Erythroblast (primary cell): ENCODE data around the gene MIB1.
"Not testable (repeated sequence)": the region's sequence is repeated elsewhere in the genome, so short reads cannot be mapped to it uniquely, and the experiment has no call there.

ENCODE experiments used
- DNase-seq, 2 experiments: peaks; one replicate each; lab custom pipeline; 2025; lab: John Stamatoyannopoulos, UW
- GATA1 ChIP-seq: IDR thresholded peaks from 2 replicates; pipeline ENCODE4 v1.6.1; 2011; ENCODE audit warnings: low read depth, mild to moderate bottlenecking, control low read depth, low read length, moderate library complexity
- POLR2A ChIP-seq: IDR thresholded peaks from 2 replicates; pipeline ENCODE4 v1.6.1; 2011; ENCODE audit warnings: mild to moderate bottlenecking, low read length

The MIB1 gene

GRCh38 chr18:21733011-21733410 is 7.6 kb upstream of the MIB1 start:
- TF ChIP-seq GATA1 (no peak), POLR2A (no peak)

GRCh38 chr18:21735452-21736015 is 5.1 kb upstream of the MIB1 start:
- TF ChIP-seq GATA1 (no peak), POLR2A (no peak)
- DNase-seq, result peak; percentile 82 to 84

More at GRCh38 chr18:21733011-21733410, 7.6 kb upstream of the MIB1 start:
- DNase-seq, result no peak

DNA sequence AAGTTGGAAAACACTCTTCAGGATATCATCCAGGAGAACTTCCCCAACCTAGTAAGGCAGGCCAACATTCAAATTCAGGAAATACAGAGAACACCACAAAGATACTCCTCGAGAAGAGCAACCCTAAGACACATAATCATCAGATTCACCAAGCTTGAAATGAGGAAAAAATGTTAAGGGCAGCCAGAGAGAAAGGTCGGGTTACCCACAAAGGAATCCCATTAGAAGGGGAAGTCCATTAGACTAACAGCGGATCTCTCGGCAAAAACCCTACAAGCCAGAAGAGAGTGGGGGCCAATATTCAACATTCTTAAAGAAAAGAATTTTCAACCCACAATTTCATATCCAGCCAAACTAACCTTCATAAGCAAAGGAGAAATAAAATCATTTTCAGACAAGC is 3.7 kb upstream of the MIB1 start:
- not testable (repeated sequence) for DNase-seq

DNA sequence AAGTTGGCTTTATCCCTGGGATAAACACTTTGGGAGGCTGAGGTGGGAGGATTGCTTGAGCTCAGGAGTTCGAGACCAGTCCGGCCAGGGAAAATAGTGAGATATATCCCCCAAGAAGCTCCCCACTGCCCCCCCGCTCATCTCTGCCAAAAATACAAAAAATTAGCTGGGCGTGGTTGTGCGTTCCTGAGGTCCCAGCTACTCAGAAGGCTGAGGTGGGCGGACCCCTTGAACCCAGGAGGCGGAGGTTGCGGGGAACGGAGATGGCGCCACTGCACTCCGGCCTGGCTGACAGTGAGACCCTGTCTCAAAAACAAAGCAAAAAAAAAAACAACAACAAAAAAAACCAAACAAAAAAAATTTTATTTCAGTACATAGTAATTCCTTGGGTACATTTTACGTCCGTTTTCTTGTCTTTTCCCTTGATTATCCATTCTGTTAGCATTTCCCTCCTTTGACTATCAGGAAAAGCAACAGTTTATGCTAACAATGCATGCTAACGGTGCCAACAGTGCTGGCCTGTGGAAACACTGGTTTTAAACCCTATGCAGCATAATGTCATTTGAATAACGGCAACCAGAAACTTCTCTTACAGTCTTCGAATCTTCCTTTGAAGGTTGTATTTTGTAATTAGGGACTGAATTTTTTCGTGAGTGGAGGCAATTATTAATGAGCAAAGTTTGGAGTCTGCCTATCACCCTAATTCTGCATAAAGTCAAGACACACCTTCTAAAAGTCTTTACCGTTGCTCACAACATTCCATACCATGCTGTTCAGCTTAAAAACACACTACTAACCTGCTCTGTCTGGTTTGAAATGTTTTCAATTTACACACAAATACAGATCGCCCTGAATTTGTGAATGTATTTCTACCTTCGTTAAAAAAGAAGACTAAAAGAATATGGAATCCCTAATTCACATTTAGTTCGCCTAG is 721 bp upstream of the MIB1 start:
- TF ChIP-seq POLR2A, result no peak
- TF ChIP-seq GATA1, result no peak
- peak in 1 of 2 experiments; percentile 25 for DNase-seq

DNA sequence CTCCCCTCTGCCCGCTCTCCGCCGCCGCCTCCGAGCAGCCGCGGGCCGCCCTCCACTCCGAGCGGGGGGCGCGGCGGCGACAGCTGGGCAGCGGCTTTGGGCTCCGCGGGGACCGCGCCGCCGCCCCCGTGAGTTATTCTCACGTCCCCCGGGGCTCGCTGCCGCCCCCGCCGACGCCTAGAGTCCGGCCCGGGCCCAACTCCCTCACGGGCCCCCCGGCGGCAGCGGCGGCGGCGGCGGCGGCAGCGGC is 645 bp downstream of the MIB1 start:
- no peak for TF ChIP-seq GATA1
- TF ChIP-seq POLR2A, result no peak
- DNase-seq, result peak; percentile 79 to 86

GRCh38 chr18:21741562-21742314 is 1.1 kb downstream of the MIB1 start:
- TF ChIP-seq GATA1, result no peak
- DNase-seq, result peak; percentile 60 to 63

DNA sequence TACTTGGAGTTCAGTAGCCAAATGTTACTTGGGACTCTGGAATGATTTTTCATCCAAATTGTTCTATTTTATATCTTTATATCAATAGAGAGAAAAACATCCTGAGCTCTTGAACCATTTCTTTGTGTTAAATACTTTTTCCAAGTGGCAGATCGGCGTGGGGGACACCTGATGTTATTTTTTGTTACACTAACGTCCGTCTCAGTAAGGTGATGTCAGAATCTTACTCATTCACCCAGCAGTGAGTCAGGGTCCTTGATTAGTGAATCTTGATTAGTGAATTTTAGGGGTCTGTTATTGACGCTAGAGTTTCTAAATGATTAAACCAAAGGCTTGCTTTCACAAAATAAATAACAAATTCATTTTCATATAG is 1.7 kb downstream of the MIB1 start:
- TF ChIP-seq GATA1, result no peak
- TF ChIP-seq POLR2A, result no peak
- DNase-seq, result peak; percentile 39 to 59

DNA sequence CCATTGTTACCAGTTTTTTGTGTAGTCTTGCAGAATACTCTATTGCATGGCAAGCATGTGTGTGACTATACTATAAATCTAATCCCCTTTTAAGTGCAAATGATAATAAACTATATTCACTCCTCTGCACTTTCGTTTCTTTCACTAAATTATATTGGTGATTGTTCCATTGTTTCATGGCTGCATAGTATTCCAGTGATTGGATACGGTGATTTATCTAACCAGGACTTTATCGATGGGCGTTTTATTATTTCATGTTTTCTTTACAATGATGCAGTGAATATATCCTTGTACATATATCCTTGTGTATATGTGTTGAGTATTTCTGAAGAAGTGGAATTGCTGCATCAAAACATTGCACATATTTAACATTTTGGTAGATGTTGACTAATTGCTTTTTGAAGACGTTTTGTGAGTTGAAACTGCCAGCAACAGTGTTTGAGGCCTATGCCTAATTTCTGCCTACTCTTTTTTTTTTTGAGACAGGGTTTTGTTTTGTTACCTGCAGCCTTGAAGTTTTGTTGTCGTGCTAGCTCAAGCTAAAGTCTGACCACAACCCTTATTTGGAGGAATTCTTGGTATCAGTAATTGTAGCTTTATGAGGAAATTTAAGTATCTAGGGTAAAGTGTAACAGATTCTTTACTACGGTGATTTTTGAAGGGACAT is 2.7 kb downstream of the MIB1 start:
- no peak for DNase-seq
- TF ChIP-seq GATA1 (no peak), POLR2A (no peak)

DNA sequence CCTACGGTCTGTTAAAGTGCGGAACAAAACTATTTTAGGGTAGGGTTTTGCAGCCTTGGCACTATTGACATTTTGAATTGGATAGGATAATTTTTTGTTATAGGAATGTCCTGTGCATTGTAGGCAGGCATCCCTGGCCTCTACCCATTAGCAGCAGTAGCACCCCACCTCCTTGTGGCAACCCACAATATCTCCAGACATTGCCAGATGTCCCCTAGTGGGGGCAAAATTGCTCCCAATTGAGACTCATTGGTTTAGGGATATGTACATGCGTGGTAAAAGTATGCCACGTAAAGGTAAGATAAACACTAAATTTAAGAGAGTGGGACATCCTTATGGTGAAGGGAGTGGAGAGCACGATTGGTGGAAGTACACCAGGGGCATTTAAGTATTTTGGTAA is 4.6 kb downstream of the MIB1 start:
- no peak for TF ChIP-seq POLR2A
- peak; percentile 29 to 30 for DNase-seq

GRCh38 chr18:21747268-21747667 is 6.7 kb downstream of the MIB1 start:
- TF ChIP-seq POLR2A, result no peak
- TF ChIP-seq GATA1, result no peak
- DNase-seq, result peak in 1 of 2 experiments; percentile 20

DNA sequence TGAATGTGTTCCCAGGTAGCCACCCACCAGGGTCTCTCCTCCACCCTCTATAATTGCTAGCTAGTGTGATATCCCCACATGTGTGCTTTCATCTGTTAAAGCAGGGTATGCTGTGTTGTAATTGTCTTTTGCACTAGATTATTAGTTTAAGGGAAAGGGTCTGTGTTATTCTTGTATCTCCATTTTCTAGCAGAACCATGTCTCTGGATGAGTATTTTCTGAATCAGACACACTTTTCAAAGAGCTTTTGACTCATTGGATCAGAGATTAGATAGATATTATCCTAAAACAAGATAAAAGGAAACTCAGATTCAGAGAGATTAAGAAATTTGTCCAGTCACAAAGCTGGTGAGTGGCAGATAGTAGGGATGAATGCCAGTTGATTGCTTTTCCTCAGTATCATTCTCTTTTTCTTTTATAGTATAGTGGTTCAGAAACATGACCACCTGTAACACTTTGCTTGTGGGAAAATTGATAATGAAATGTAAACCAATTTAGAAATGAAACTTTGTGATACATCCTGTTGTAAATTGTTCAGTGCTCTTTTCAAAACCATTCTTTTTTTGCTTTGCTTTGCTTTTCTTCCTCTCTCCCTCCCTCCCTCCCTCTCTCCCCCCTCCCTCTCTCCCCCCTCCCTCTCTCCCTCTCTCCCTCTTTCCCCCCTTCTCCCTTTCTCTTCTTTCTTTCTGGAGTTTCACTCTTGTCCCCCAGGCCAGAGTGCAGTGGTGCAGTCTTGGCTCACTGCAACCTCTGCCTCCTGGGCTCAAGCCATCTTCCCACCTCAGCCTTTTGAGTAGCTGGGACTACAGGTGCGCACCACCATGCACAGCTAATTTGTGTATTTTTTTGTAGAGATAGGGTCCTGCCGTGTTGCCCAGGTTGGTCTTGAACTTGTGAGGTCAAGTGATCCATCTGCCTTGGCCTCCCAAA is 7.4 kb downstream of the MIB1 start:
- no peak for DNase-seq
- TF ChIP-seq POLR2A, result no peak
- no peak for TF ChIP-seq GATA1

GRCh38 chr18:21757833-21758232 is 17.2 kb downstream of the MIB1 start:
- TF ChIP-seq POLR2A (no peak), GATA1 (no peak)
- DNase-seq, result no peak

DNA sequence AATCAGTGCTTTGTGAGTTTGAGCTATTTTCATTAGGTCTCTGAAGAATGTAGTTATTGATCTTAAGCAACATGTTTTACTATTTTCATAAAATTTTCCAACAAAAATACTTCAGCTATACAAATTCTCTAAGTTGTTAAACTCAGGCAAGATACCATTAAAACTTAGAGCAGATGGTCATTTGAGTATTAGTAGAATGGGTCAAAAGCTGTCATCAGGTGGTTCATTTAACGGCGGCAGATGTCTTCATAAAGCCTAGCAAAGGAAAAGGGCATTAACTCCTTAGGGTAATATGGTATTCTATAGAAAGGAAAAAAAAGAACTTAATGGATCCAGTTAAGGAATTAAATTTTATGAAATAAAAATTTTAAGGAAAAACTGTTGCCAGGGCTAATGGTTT is 19.2 kb downstream of the MIB1 start:
- TF ChIP-seq GATA1, result no peak
- no peak for TF ChIP-seq POLR2A
- no peak for DNase-seq
